ENCODE data around the gene MOSPD3. TPM values are rescaled to one million over a fixed set of nuclear protein-coding genes. Genes with fewer than 3 reads are reported as not detected.

Gene MOSPD3
- total and polyA plus RNA-seq, 2 of the 13 experiments (the other 11 are each of a cell fraction or from before 2014, with no cell fraction given): 7.6 to 8.8 TPM

DNA sequence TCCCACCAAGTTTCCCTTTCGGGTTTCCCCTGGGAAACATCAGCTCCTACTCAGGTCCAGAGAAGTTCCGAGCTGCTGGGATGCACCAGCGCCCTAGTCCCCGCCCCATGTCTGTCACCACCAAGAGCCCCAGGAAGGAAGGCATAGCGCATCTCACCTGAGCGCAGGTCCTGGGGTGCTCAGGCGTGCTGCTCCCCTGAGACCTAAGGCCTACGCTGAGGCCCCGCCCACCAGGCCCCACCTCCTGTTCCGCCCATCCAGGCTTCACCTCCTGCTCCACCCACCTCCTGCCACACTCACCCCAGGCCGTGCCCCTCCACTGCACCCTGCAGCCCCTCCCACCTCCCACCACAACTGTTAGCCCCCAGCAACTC is 30.2 kb downstream of the MOSPD3 start (continued):
- TF ChIP-seq AKNA (CRISPR knock-in tag; IDR thresholded peaks at IDR 0.05; ENCODE audit: borderline replicate concordance) (no peak), KDM3A (CRISPR knock-in tag; IDR thresholded peaks at IDR 0.05; ENCODE audit: low read depth) (no peak), CAMTA2 (CRISPR knock-in tag; IDR thresholded peaks at IDR 0.05; ENCODE audit: borderline replicate concordance) (no peak), ZNF550 (CRISPR knock-in tag; IDR thresholded peaks at IDR 0.05; ENCODE audit: borderline replicate concordance) (no peak), EZH2 (conservative IDR thresholded peaks at IDR 0.05; ENCODE audit: low read depth, low read length) (no peak), NCOA2 (CRISPR knock-in tag; IDR thresholded peaks at IDR 0.05) (no peak), PRMT3 (CRISPR knock-in tag; IDR thresholded peaks at IDR 0.05; ENCODE audit: borderline replicate concordance, low read depth) (no peak), MLXIP (CRISPR knock-in tag; IDR thresholded peaks at IDR 0.05; ENCODE audit: borderline replicate concordance) (no peak), ZMAT5 (CRISPR knock-in tag; IDR thresholded peaks at IDR 0.05; ENCODE audit: borderline replicate concordance, low read depth) (no peak), MNT (IDR thresholded peaks at IDR 0.05) (no peak), ZFX (CRISPR knock-in tag; IDR thresholded peaks at IDR 0.05; ENCODE audit: low read depth) (peak; percentile 71; the same call in 1 of the 2 replicates), NR3C1 (CRISPR knock-in tag; IDR thresholded peaks at IDR 0.05) (no peak)
- TF ChIP-seq, protein P1, sequence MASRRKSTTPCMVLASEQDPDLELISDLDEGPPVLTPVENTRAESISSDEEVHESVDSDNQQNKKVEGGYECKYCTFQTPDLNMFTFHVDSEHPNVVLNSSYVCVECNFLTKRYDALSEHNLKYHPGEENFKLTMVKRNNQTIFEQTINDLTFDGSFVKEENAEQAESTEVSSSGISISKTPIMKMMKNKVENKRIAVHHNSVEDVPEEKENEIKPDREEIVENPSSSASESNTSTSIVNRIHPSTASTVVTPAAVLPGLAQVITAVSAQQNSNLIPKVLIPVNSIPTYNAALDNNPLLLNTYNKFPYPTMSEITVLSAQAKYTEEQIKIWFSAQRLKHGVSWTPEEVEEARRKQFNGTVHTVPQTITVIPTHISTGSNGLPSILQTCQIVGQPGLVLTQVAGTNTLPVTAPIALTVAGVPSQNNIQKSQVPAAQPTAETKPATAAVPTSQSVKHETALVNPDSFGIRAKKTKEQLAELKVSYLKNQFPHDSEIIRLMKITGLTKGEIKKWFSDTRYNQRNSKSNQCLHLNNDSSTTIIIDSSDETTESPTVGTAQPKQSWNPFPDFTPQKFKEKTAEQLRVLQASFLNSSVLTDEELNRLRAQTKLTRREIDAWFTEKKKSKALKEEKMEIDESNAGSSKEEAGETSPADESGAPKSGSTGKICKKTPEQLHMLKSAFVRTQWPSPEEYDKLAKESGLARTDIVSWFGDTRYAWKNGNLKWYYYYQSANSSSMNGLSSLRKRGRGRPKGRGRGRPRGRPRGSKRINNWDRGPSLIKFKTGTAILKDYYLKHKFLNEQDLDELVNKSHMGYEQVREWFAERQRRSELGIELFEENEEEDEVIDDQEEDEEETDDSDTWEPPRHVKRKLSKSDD (CRISPR knock-in tag; IDR thresholded peaks at IDR 0.05; ENCODE audit: low read depth): no peak
